Right renal pelvis (tissue), 4 donors: Measurements from ENCODE around the gene INCA1. TPM values are rescaled to one million over a fixed set of nuclear protein-coding genes. Genes with fewer than 3 reads are reported as not detected.

Experiments
- DNase-seq, 4 donors: peaks; one replicate each; pipeline ENCODE4 v3.0.0-alpha.2; 2013; ENCODE audit warnings: low read depth in 4 of 4, low spot score in 3 of 4, missing footprints in 1 of 4
- polyA plus RNA-seq, 4 donors: library from polyadenylated mRNA; unstranded; fragments of 120-200 nt; gene quantifications; one replicate each; pipeline ENCODE4 v1.2.1, GENCODE V29; 2013; ENCODE audit not compliant: insufficient read length in 4 of 4

The INCA1 gene
- polyA plus RNA-seq, 4 donors = 7.9 to 8.6 (median 8.3) TPM

DNA sequence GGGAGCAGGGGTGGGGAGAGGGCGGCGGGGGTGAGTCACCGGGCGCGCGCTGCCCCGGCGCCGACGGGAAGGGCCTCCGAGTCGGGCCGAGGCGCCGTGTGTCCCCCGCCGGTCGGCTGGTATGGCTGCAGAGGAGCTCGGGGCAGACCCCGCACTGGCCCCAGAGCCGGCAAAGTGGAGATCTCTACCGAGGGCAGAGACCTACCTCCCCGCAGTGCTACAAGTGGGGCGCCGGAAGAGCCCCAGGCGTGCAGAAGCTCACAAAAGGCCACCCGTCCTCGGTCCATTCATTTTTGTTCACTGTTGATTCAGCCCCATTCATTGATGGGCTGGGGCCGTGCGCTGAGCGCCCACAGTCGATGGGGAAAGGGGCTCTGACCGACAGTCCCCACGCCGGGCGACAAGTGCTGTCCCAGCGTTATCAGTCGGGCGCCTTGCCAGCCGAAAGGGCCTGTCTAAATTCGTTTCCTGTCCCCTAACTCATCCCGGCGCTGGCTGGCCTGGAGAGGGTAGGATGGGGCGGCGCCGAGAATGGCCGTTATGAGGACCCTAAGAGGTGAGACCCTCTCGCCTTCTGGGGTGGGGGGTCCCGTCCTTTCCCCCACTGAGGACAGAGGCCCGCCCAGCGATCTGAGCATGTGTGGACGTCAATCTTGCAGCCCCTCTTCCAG, 47.1 kb downstream of the INCA1 start:
- no peak for DNase-seq

GRCh38 chr17:4949321-4950074, 47.8 kb downstream of the INCA1 start:
- DNase-seq = no peak

DNA sequence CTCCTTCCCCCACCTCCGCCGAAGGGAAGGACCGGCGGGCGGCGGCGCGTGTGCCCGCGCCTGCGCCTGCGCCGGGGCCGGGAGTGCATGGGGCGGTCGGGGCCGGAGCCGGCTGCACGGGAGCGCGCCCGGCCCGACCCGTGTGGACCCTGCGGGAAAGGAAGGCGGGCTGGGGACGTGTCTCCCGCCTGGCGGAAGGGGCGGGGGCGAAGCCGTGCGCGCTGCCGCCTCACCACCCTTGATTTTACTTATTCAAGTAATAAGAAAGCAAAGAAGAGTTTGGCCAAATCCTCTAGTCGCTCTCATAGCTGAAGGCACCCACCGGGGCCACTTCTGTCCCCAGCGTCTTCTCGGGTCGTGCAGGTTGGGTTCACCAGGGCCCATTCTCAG, 48.4 kb downstream of the INCA1 start:
- peak in 2 of 4 donors; percentile 78 to 79 for DNase-seq

- peak in 2 of 4 donors; percentile 80 to 81 for DNase-seq
Measured at GRCh38 chr17:4948166-4948930, 49.0 kb downstream of the INCA1 start, which contains the start of gene PFN1. TSS of gene PFN1 (minus strand) at chr17:4948530. CDS start at chr17:4948394, 136 bp downstream.

GRCh38 chr17:4947411-4948165, 49.7 kb downstream of the INCA1 start:
- no peak for DNase-seq

DNA sequence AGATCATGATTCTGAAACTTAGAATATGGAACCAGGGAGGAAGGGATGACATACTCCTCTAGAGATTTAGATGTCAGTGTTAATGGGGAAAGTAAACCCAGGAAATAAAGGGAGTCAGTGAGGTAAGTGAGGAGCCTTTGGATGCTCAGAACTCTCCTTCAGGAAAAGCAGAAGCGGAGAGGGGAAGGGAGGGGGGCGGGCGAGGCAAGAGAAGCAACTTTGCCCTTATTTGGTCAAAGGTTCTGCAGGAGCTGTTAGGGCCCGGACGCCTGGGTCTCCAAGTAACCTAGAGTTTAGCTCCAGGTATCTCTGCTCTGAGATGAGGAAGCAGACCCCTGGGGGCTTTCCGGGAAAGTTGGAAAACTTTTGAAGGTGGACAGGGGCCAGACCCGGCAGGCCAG, 50.3 kb downstream of the INCA1 start:
- no peak for DNase-seq

DNA sequence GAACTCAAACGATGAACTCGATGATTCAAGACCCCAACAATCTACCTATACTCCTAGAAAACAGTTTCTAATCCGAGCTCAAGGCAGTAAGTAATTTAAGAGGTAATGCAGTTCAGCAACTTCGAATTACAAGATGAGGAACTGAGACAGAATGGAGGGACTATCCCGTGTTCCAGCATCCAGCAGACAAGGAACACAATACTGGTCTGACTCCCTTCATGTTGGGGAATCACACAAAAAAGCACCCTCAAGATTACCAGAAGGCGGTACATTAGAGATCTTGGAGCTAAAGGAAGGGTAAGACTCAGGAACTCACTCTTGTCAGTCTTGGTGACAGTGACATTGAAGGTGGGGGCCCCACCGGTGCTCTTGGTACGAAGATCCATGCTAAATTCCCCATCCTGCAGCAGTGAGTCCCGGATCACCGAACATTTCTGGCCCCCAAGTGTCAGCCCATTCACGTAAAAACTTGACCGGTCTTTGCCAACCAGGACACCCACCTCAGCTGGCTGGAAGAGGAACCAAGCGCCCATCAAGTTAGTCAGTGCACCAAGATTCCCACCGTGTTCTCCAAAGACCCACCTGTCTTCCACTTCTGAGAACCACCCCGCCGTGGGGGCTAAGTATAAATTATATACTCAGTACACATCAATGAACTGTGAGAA, 50.9 kb downstream of the INCA1 start:
- no peak for DNase-seq

- DNase-seq = no peak
Measured at GRCh38 chr17:4945944-4946280, 51.4 kb downstream of the INCA1 start.

GRCh38 chr17:4945176-4945943, 52.0 kb downstream of the INCA1 start:
- DNase-seq = no peak

- DNase-seq = no peak
Measured at GRCh38 chr17:4944554-4945175, 52.7 kb downstream of the INCA1 start.

- no peak for DNase-seq
Measured at GRCh38 chr17:4944163-4944553, 53.2 kb downstream of the INCA1 start.

DNA sequence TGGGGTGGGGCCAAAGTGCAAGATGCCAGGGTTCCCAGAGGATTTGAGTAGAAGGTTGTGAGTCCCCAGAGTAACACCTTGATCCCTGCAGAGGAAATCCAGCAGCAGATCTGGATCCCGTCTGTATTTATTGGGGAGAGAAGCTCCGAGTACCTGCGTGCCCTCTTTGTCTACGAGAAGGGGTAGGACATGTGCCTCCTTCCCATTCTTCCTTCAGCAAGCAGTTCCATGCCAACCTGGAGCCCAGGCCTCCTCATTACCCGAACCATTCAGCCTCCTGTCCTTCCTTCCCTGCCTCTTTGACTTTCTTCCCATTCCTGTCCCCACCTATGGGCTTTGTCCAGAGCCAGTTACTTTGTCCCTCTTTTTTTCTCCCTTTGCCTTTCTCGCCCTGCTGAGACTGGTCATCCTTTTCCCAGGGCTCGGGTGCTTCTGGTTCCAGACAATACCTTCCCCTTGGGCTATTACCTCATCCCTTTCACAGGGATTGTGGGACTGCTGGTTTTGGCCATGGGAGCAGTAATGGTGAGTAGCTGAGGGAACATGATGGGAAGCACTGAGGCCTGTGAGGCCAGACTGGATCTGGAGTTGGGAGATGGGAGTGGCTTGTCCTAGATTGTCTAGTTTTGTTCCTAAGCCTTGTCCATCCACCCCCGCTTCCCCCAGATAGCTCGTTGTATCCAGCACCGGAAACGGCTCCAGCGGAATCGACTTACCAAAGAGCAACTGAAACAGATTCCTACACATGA, 54.4 kb downstream of the INCA1 start:
- DNase-seq = no peak

GRCh38 chr17:4941319-4941610, 56.1 kb downstream of the INCA1 start:
- no peak for DNase-seq

DNA sequence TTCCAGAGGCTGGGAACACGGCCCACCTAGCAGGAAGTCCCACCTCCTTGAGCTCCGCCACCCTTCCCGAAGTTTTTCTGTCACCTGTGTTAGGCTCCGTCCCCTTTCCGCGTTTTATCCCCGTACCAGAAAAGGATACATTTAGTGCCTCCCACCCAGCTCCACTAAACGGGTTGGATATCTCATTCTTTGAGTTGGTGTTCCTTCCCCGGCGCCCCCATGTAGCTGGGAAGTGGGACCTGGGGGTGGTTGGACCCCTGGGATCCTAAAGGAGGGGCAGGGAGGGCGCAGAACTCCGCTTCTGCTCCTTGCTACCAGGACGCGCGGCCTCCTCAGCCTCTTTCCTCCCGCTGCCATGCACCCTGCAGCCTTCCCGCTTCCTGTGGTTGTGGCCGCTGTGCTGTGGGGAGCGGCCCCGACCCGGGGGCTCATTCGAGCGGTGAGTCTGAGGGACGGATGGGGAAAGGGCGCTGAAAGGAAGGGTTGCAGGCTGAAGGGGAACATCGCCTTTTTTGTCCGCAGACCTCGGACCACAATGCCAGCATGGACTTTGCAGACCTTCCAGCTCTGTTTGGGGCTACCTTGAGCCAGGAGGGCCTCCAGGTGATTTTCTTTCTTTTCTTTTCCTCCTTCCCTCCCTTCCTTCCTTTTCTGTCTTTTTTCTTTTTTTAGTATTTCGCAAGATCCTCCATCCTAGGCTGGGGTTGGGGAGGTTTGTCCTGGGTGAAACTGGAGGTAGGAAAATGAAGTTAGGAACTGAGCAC, 56.6 kb downstream of the INCA1 start:
- DNase-seq = no peak

- peak; percentile 97 to 100 (median 99) for DNase-seq
Measured at GRCh38 chr17:4939796-4940554, 57.3 kb downstream of the INCA1 start, which contains the start of the genes RNF167 and SLC25A11. TSS of gene RNF167 (plus strand) at chr17:4940268. CDS start at chr17:4940910, 642 bp downstream. TSS of gene SLC25A11 (minus strand) at chr17:4940046. CDS start at chr17:4939910, 136 bp downstream.

DNA sequence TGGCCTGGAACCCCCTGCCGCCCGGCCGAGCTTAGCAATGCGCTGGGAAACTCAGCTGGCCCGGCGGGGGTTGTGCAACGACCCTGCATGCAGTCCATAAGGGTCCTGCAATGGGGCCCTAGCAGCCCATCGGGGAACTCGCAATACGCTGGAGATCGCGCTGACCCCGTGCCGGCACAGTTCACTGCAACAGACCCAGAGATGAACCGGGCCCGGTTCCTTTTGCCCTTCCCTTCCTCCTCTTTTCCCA, 57.9 kb downstream of the INCA1 start:
- DNase-seq = no peak
